NCI-H524 (cell line): Measurements from ENCODE around the gene POMP.
A peak's percentile ranks its signal among the peaks of the same experiment; 100 is the strongest.
"Not testable (repeated sequence)": the region's sequence is repeated elsewhere in the genome, so short reads cannot be mapped to it uniquely, and the experiment has no call there.

Experiments
- DNase-seq, 2 experiments: peaks; one replicate each; lab custom pipeline; 2025; lab: John Stamatoyannopoulos, UW

Gene POMP

GRCh38 chr13:28637714-28638355 lies 21.1 kb upstream of the POMP start:
- no peak for DNase-seq

- DNase-seq: no peak
Measured at GRCh38 chr13:28638756-28639155, 20.2 kb upstream of the POMP start.

DNA sequence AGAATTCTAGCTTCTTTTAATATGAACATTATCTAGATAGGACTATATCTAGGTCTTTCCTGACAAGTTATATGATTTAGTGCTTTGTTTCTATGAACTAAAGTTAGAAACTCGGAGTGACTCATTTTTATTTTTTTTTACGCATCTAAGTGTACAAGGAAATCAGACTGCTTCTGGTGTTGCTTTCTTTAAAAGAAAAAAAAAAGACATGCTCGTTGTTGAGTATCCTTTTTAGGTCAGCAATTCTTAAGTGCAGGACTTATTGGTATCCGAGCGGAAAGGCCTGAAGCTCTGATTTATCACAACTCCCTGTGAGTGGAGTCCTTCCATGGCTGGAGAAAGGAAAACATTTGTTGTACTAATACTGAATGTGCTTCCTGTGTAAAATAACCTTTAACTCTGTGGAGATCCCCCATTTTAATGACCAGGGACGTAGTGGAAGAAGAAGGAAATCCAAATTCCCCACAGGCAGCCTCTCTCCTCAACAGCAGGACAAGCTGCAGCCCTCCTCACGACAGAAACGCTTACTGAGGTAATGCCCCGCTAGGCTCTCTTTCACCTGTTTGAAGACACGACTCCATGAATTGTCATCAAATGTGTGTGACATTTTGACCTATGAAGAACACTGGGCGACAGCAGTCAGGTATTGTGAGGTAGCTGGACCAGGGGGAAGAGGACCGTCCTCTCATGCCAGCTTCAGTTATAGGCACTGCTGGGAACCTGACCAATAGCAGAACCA lies 17.9 kb upstream of the POMP start:
- DNase-seq: no peak

- no peak for DNase-seq
Measured at GRCh38 chr13:28641600-28641926, 17.4 kb upstream of the POMP start.

DNA sequence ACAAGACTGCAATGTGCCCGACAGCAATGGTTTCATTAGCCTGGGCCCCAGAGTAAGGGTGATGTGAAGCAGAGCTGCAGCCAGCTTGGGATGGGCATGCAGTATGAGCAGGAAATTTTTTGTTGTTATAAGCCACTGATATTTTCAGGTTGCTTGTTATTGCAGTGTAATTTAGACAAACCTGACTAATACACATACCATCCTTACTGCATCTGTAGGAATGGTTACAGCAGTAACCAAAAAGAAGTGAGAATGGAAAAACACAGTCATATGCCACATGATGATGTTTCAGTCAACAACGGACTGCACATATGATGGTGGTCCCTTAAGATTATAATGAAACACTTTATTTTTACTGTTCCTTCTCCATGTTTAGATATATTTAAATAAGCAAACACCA lies 8.6 kb upstream of the POMP start:
- no peak for DNase-seq

- DNase-seq: no peak
Measured at GRCh38 chr13:28651810-28652401, 7.0 kb upstream of the POMP start.

DNA sequence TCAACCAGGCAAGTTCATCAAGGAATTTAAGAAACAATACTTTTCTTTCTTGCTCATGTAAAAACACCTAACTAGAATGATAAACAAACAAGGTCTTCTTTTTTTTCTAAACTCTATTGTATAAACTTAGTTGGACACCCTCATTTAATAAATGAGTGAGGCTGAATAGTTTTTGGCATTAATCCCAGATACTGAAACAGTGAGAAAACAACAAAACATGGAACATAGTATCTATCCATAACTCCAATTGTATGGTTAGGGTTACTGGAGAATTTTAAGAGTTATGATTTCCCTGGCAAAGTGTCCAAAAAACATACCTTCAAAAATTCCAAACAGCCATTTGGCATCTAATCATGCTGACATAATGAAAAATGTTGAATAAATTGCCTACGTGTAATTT lies 5.8 kb upstream of the POMP start:
- no peak for DNase-seq

DNA sequence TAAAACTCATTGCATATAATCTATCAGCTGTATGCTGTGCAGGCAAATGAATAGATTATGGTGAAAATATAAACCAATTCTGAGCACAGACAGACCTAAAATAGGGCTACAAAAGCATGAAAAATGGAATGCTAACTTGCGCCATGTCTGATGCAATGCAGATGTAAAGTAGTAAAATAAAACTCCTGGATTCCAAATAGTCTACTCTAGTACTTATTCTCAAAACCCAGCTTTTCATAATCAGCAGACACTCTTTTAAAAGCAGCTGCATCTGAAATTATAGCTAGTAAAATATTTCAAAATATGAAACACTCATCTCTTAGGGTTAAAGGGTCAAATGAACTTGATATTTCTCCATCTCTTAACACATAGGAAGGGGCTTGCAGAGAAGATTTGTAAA lies 4.7 kb upstream of the POMP start:
- DNase-seq: no peak

- no peak for DNase-seq
Measured at GRCh38 chr13:28655561-28655960, 3.4 kb upstream of the POMP start.

DNA sequence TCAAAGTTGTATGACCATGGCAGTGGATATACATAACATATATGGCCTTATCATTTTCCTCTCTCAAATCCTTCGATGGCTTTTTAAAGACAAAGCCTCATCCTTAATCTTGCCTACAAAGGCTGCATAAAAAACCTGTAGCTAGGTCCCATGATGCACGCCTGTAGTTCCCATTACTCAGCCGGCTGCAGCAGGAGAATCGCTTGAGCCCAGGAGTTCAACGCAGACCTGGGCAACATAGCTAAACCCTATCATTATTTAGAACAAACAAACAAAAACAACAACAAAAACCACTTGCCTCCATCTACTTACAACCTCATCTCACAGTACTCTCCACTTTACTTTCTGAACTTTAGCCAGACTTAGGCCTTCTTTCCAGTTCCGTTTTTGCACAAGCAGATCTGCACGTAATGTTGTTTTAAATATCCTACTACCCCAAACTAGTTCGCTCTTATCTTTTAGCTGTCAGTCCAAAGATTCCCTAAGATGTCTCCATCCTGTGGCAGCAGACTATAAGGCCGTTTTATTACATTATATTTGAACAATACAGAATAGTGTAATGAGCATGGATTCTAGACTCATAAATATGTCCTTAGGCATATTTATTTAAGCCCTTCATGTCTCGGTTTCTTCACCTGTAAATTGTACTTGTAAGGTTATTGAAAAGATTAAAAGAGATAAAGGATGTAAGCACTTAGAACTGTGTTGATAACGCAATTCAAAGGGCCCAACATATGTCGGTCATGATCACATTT lies 969 bp upstream of the POMP start:
- peak in 1 of 2 experiments; percentile 46 for DNase-seq

DNA sequence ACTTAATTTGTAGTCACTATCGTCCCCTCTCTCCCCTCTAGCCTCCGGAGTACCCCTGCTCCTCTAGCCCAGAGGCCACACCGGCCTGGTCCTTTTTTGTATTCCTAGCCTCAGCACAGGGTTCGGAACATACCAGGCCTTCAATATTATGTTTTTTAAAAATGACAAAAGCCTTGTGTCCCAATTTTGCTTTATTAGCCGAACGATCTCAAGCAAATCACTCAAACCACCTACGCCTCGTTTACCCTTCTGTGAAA lies 463 bp upstream of the POMP start:
- peak; percentile 29 to 50 for DNase-seq

GRCh38 chr13:28659621-28659970 lies 666 bp downstream of the POMP start:
- no peak for DNase-seq

- no peak for DNase-seq
Measured at GRCh38 chr13:28666897-28667488, 8.1 kb downstream of the POMP start.

- DNase-seq: no peak
Measured at GRCh38 chr13:28671126-28671792, 12.3 kb downstream of the POMP start.

DNA sequence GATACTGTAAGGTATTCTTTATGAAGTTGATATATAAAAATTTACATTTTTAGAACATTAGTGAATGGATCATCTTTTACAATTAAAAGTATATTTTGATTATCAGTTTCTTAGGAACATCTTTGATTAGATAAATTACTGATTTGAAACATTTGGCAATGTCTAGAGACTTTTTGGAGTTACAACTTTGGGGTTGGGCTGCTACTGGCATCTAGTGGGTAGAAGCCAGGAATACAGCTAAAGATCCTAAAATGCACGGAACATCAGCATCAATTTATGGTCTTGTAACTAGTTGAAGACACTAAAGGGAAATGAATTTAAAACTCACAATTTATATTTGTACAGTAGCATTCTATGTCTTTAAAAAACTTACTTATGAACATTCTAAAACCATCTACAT lies 19.9 kb downstream of the POMP start:
- no peak for DNase-seq

GRCh38 chr13:28679628-28680027 lies 20.7 kb downstream of the POMP start:
- peak in 1 of 2 experiments; percentile 14 for DNase-seq

GRCh38 chr13:28680541-28680940 lies 21.6 kb downstream of the POMP start:
- no peak for DNase-seq

GRCh38 chr13:28683169-28683568 lies 24.2 kb downstream of the POMP start:
- DNase-seq: not testable (repeated sequence)

DNA sequence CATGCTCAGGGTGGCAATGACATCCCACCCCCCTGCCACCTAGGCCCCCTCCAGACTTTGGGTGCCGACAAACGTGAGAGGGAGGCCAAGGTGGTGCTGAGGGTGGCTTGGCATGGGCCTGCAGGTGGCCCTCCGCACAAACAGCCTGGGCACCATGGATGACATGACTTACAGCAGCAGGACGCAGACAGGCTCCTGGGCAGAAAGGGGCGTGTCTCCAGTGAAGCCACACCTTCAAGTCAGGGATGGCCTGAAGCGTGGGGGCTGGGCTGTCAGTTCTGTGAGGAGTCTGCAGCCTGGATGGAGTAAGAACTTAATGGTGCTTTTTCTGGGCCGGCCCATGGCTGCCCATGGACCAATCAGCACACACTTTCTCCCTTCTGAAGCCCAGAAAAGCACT lies 25.3 kb downstream of the POMP start:
- DNase-seq: no peak

DNA sequence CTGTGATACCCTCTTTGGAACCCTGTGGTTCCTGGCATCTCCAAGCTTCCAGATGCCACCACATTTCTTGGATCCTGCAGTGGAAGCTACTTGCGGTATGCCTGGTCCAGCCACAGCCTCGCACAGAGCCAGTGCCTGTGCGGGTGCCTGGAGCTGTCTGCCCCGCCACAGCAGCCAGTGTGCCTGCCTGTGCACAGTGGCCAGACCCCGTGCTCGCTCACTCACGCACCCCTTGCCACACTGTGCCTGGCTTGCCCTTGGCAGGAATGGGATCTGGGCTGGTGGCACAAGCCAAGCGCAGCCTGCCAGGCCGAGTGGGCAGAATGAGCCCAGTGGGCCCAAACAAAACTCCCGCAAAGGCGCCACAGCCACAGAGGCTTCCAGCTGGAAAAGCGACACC lies 26.2 kb downstream of the POMP start:
- DNase-seq: no peak

DNA sequence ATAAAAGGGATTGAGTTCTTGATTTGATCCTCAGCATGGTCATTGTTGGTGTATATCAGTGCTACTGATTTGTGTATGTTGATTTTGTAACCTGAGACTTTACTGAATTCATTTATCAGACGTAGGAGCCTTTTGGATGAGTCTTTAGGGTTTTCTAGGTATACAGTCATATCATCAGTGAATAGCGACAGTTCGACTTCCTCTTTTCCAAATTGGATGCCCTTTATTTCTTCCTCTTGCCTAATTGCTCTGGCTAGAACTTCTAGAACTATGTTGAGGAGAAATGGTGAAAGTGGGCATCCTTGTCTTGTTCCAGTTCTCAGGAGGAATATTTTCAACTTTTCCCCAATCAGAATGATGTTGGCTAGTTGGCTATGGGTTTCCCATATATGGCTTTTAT lies 27.0 kb downstream of the POMP start:
- DNase-seq: no peak
